Peyer's patch (tissue), 4 donors: ENCODE data around the gene CPHXL2.
A peak's percentile ranks its signal among the peaks of the same experiment; 100 is the strongest.

Experiments used
- CTCF ChIP-seq, 6 experiments: fragments of 450-650 bp in 4 of 6; fragments of 200-600 bp in 2 of 6; sonication (generic) in 1 of 6; IDR thresholded peaks; one replicate each; pipeline ENCODE4 v1.5.1; 2017 to 2019; ENCODE audit warnings: antibody characterized with exemption in 6 of 6, mild to moderate bottlenecking in 3 of 6, moderate library complexity in 1 of 6
- POLR2A ChIP-seq, 2 donors: fragments of 450-650 bp; IDR thresholded peaks; one replicate each; pipeline ENCODE4 v1.5.1; 2017; ENCODE audit warnings: antibody characterized with exemption in 2 of 2, mild to moderate bottlenecking in 2 of 2, moderate library complexity in 2 of 2

DNA sequence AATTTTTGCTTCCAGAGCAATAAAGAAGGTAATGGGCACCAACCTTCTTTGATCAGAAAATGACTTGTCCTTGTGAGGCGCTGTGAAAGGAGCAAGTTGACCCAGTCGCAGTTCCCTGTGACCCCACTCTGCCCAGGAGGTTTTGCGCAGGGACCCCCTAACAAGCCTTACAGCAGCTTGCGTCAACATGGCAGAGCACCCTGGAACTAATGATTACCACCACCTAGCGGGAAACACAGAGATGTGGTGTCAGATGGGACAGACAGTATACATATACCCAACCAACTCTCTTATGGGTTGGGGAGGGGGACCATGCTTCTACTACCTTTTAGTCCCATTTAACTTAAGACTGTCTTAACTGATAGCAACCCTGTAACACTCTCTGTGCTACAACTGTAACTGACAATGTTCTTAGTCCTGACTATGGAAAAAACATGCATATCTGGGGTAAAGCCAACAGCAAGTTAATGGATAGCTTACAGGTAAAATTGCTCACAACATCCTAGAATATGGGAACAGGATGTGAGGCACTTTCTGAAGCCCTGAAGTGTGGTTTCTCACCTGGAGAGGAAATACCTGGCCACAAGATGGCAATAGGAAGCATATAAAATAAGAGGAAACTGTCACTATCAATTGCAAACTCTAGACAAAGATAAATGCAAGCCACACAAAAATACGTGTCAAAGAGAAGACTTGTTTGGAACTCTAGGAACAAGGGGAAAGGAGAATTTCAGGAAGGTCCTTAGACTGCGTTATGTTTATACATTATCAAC is 32.4 kb downstream of the CPHXL2 start:
- peak in 3 of 6 experiments; percentile 42 to 49 (median 45) for TF ChIP-seq CTCF (IDR thresholded peaks at IDR 0.05)
- no peak for TF ChIP-seq POLR2A (IDR thresholded peaks at IDR 0.05)
